H9 (cell line): ENCODE results near the gene PCNX3. TPM values are rescaled to one million over a fixed set of nuclear protein-coding genes. Genes with fewer than 3 reads are reported as not detected.
A peak's percentile ranks its signal among the peaks of the same experiment; 100 is the strongest.

Experiments used
- DNase-seq: peaks from one replicate; pipeline ENCODE4 v3.0.0-alpha.2; 2017
- H2AFZ ChIP-seq: one replicate; pipeline ENCODE4 v1.6.1; 2013; ENCODE audit warnings: mild to moderate bottlenecking, low read length, control low read depth, moderate library complexity
- H2AK5ac ChIP-seq: 2 replicates; pipeline ENCODE4 v1.6.1; 2013; ENCODE audit warnings: low read length, control low read depth, mixed read lengths; ENCODE audit not compliant: insufficient read length
- H2BK120ac ChIP-seq: one replicate; pipeline ENCODE4 v1.6.1; 2013; ENCODE audit warnings: low read depth, mild to moderate bottlenecking, low read length, control low read depth, inconsistent platforms; ENCODE audit not compliant: poor library complexity, severe bottlenecking
- H2BK12ac ChIP-seq: 2 replicates; pipeline ENCODE4 v1.6.1; 2013; ENCODE audit warnings: low read length, control low read depth, mixed read lengths, low read depth; ENCODE audit not compliant: insufficient read length
- H2BK15ac ChIP-seq: 2 replicates; pipeline ENCODE4 v1.6.1; 2013; ENCODE audit warnings: low read depth, low read length, control low read depth
- H2BK20ac ChIP-seq: one replicate; pipeline ENCODE4 v1.6.1; 2013; ENCODE audit warnings: low read depth, mild to moderate bottlenecking, low read length, control low read depth, inconsistent platforms; ENCODE audit not compliant: poor library complexity, severe bottlenecking
- H2BK5ac ChIP-seq: 2 replicates; pipeline ENCODE4 v1.6.1; 2013; ENCODE audit warnings: low read length, control low read depth, mixed read lengths; ENCODE audit not compliant: insufficient read length
- H3K14ac ChIP-seq: 2 replicates; pipeline ENCODE4 v1.6.1; 2013; ENCODE audit warnings: low read length, control low read depth; ENCODE audit not compliant: insufficient read depth
- H3K18ac ChIP-seq: 2 replicates; pipeline ENCODE4 v1.6.1; 2013; ENCODE audit warnings: low read depth, mild to moderate bottlenecking, mixed read lengths, low read length, control low read depth; ENCODE audit not compliant: insufficient read length
- H3K23ac ChIP-seq: 2 replicates; pipeline ENCODE4 v1.6.1; 2013; ENCODE audit warnings: low read length, control low read depth, mixed read lengths, low read depth; ENCODE audit not compliant: insufficient read length
- H3K23me2 ChIP-seq: 2 replicates; pipeline ENCODE4 v1.6.1; 2013; ENCODE audit warnings: low read depth, mild to moderate bottlenecking, mixed read lengths, low read length, control low read depth; ENCODE audit not compliant: insufficient read length, poor library complexity, severe bottlenecking
- H3K27ac ChIP-seq: 2 replicates; pipeline ENCODE4 v1.5.1; 2013; ENCODE audit warnings: low read length, control low read depth, mixed read lengths, low read depth; ENCODE audit not compliant: insufficient read length
- H3K27me3 ChIP-seq: 2 replicates; pipeline ENCODE4 v1.6.1; 2013; ENCODE audit warnings: low read length, control low read depth, inconsistent platforms; ENCODE audit not compliant: insufficient read depth
- H3K4ac ChIP-seq: 2 replicates; pipeline ENCODE4 v1.6.1; 2013; ENCODE audit warnings: low read depth, mild to moderate bottlenecking, control low read depth, inconsistent platforms, low read length, moderate library complexity
- H3K4me1 ChIP-seq: 2 replicates; pipeline ENCODE4 v1.6.1; 2013; ENCODE audit warnings: low read length, control low read depth, inconsistent platforms; ENCODE audit not compliant: insufficient read depth
- H3K4me2 ChIP-seq: 2 replicates; pipeline ENCODE4 v1.6.1; 2013; ENCODE audit warnings: low read length, control low read depth, mixed read lengths; ENCODE audit not compliant: insufficient read length, insufficient read depth
- H3K56ac ChIP-seq: 2 replicates; pipeline ENCODE4 v1.6.1; 2013; ENCODE audit warnings: low read depth, mild to moderate bottlenecking, mixed read lengths, low read length, control low read depth; ENCODE audit not compliant: insufficient read length
- H3K79me1 ChIP-seq: 2 replicates; pipeline ENCODE4 v1.6.1; 2013; ENCODE audit warnings: low read depth, mild to moderate bottlenecking, moderate library complexity, low read length, control low read depth, inconsistent platforms; ENCODE audit not compliant: insufficient read depth, poor library complexity, severe bottlenecking
- H3K79me2 ChIP-seq: 2 replicates; pipeline ENCODE4 v1.6.1; 2013; ENCODE audit warnings: low read length, control low read depth, inconsistent platforms; ENCODE audit not compliant: insufficient read depth
- H3K9ac ChIP-seq: 2 replicates; pipeline ENCODE4 v1.6.1; 2013; ENCODE audit warnings: low read length, control low read depth, mixed read lengths; ENCODE audit not compliant: insufficient read length; ENCODE audit errors: extremely low read depth
- H3K9me3 ChIP-seq: one replicate; pipeline ENCODE4 v1.6.1; 2013; ENCODE audit warnings: low read depth, low read length, inconsistent platforms; ENCODE audit not compliant: control insufficient read depth
- H3T11ph ChIP-seq: one replicate; pipeline ENCODE4 v1.6.1; 2013; ENCODE audit warnings: mild to moderate bottlenecking, low read length, control low read depth, inconsistent platforms
- H4K20me1 ChIP-seq: one replicate; pipeline ENCODE4 v1.6.1; 2013; ENCODE audit not compliant: control insufficient read depth, insufficient read length, insufficient read depth
- H4K5ac ChIP-seq: 2 replicates; pipeline ENCODE4 v1.6.1; 2013; ENCODE audit warnings: low read depth, mild to moderate bottlenecking, mixed read lengths, low read length, control low read depth; ENCODE audit not compliant: insufficient read length
- H4K8ac ChIP-seq: replicated peaks from 2 replicates; pipeline ENCODE4 v1.6.1; 2013; ENCODE audit warnings: low read length, control low read depth, mixed read lengths, low read depth; ENCODE audit not compliant: insufficient read length
- H4K91ac ChIP-seq: 2 replicates; pipeline ENCODE4 v1.6.1; 2013; ENCODE audit warnings: low read depth, mild to moderate bottlenecking, moderate library complexity, mixed read lengths, low read length, control low read depth; ENCODE audit not compliant: insufficient read length
- H3K27ac Mint-ChIP-seq, 3 experiments: 2 replicates in 2 of 3; 3 replicates in 1 of 3; pipeline ENCODE4 v1.8.0; 2020 to 2021; ENCODE audit warnings: mixed read lengths in 3 of 3, mild to moderate bottlenecking in 1 of 3, moderate library complexity in 1 of 3
- H3K27me3 Mint-ChIP-seq: 2 replicates; pipeline ENCODE4 v1.8.0; 2021; ENCODE audit warnings: low read depth, mild to moderate bottlenecking, moderate library complexity, mixed read lengths
- H3K36me3 Mint-ChIP-seq, 3 experiments: 2 replicates in 2 of 3; 3 replicates in 1 of 3; pipeline ENCODE4 v1.8.0; 2020 to 2021; ENCODE audit warnings: low read depth in 3 of 3, mixed read lengths in 3 of 3; ENCODE audit not compliant: insufficient read depth in 1 of 3
- H3K4me1 Mint-ChIP-seq, 2 experiments: 2 replicates each; pipeline ENCODE4 v1.8.0; 2020; ENCODE audit warnings: mixed read lengths in 2 of 2
- H3K4me3 Mint-ChIP-seq, 2 experiments: 2 replicates in 1 of 2; 3 replicates in 1 of 2; pipeline ENCODE4 v1.8.0; 2020 to 2021; ENCODE audit warnings: mild to moderate bottlenecking in 2 of 2, mixed read lengths in 2 of 2, moderate library complexity in 1 of 2
- H3K9me3 Mint-ChIP-seq, 2 experiments: 2 replicates in 1 of 2; 3 replicates in 1 of 2; pipeline ENCODE4 v1.8.0; 2020; ENCODE audit warnings: mild to moderate bottlenecking in 2 of 2, mixed read lengths in 2 of 2, moderate library complexity in 1 of 2
- CTCF ChIP-seq: fragments of 200-600 bp; sonication (generic); conservative IDR thresholded peaks from 3 replicates; pipeline ENCODE4 v1.8.0; 2021; ENCODE audit warnings: antibody characterized with exemption, mild to moderate bottlenecking
- WGBS: extraction: QIAGEN DNeasy Blood & Tissue Kit; methylation state at CpG from one replicate; pipeline ENCODE4 v1.1.7; 2013; ENCODE audit warnings: missing lambda C conversion rate, low lambda C conversion rate, mixed read lengths; ENCODE audit not compliant: insufficient read length; ENCODE audit errors: extremely low coverage; 5-methylcytosine and 5-hydroxymethylcytosine counted together
- total RNA-seq: library from RNA; stranded (reverse); gene quantifications from 2 replicates; pipeline ENCODE4 v1.2.1, GENCODE V29; 2021

The PCNX3 gene
- total RNA-seq, 1 experiment from 2014 or later, result 50.5 TPM

GRCh38 chr11:65573391-65574079 is 42.0 kb upstream of the PCNX3 start:
- Histone ChIP-seq H2BK120ac (no peak overlapping the region), H3K4me2 (peak overlapping the region; percentile 44), H3K27me3 (peaks cover 8% of the 10 kb centered on the region; the same call in 1 of the 2 replicates), H3K23ac (no peak overlapping the region), H3T11ph (no peak overlapping the region), H2AFZ (no peak overlapping the region), H4K20me1 (no peaks in the 10 kb centered on the region), H3K9me3 (no peaks in the 10 kb centered on the region), H2BK20ac (no peak overlapping the region), H2AK5ac (no peak overlapping the region), H4K5ac (no peak overlapping the region), H4K8ac (no peak overlapping the region), H3K79me1 (peaks cover 4% of the 10 kb centered on the region), H3K4ac (no peak overlapping the region), H3K56ac (no peak overlapping the region), H3K27ac (no peak overlapping the region), H3K9ac (no peak overlapping the region), H3K23me2 (peaks cover 25% of the 10 kb centered on the region), H2BK5ac (no peak overlapping the region), H2BK15ac (no peak overlapping the region), H3K4me1 (no peaks in the 10 kb centered on the region; the same call in 1 of the 2 replicates), H3K79me2 (no peaks in the 10 kb centered on the region; the same call in 1 of the 2 replicates), H4K91ac (no peak overlapping the region), H3K18ac (peak overlapping the region; percentile 24), H2BK12ac (no peak overlapping the region), H3K14ac (no peak overlapping the region)
- H3K4me1 Mint-ChIP-seq, result peaks cover 38 to 59% of the 10 kb centered on the region in 2 experiments
- TF ChIP-seq CTCF, result no peak
- peaks cover 6 to 10% (median 9%) of the 10 kb centered on the region in 3 experiments; a peak in 5 of 7 replicates for H3K36me3 Mint-ChIP-seq
- H3K27ac Mint-ChIP-seq, result peak overlapping the region in 1 of 3 experiments; percentile 86; a peak in 1 of 7 replicates
- H3K4me3 Mint-ChIP-seq, result peak overlapping the region; percentile 56 to 77
- no peaks in the 10 kb centered on the region; a peak in 1 of 5 replicates for H3K9me3 Mint-ChIP-seq
- H3K27me3 Mint-ChIP-seq, result peaks cover 30% of the 10 kb centered on the region
- WGBS, result no CpG with 5 or more reads among the region's 22 CpGs
- no peak for DNase-seq
